HG03439 (cell line): ENCODE measurements around the gene MMAB.
"Not testable (repeated sequence)": the region's sequence is repeated elsewhere in the genome, so short reads cannot be mapped to it uniquely, and the experiment has no call there.

Experiments used
- ATAC-seq: cut with Tn5 transposase; IDR thresholded peaks from one replicate; pipeline ENCODE4 v1.9.1; 2021; ENCODE audit warnings: mild to moderate bottlenecking, moderate library complexity; ENCODE audit not compliant: unreplicated experiment

MMAB gene

DNA sequence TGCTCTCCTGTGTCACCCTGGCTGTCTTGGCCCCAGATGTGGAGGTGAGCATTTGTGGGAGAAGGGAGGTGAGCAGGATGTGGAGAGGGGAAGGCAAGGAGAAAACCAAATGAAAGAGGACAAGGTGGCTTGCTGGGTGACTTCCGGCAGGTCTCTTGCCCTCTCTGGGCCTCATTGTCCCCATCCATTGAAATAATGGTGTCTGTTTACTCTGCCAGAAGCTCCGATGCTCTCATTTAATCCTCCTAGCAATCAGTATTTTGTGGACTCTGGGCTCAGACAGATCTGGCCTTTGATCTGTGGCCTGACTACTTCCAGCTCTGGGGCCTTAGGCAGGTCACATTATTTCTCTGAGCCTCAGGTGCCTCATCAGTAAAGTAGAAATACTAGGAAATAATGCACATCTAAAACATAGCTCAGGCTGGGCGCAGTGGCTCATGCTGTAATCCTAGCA lies 30.9 kb upstream of the MMAB start:
- ATAC-seq, result no peak

DNA sequence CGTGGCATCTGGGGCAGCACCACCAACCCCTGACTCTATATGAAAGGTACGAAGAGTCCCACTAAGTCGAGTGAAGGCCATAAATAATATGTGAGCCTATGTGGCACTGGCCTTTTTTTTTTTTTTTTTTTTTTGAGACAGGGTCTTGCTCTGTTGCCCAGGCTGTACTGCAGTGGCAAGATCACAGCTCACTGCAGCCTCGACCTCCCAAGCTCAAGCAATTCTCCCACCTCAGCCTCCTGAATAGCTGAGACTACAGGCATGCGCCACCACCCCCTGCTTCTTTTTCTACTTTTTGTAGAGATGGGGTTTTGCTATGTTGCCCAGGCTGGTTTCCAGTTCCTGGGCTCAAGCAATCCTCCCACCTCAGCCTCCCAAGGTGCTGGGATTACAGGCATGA lies 28.8 kb upstream of the MMAB start:
- ATAC-seq, result not testable (repeated sequence)

DNA sequence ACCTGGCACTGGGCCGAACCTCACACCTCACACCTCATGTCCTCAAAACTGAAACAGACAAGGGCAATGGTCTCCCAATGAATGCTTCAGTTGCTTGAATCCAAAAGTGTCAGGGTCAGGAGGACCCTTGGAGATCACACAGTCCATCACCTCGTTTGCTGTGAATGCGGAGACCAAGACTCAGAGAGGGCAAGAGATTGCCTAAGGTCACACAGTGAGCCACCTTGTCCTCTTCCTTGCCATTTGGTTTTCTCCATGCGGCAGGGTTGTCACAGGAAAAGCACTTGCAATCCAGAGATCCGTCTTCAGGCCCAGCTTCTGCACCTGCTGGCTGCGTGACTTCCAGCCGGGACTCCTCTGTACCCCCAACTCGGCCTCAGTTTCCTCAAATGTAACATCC lies 28.3 kb upstream of the MMAB start:
- ATAC-seq, result no peak

DNA sequence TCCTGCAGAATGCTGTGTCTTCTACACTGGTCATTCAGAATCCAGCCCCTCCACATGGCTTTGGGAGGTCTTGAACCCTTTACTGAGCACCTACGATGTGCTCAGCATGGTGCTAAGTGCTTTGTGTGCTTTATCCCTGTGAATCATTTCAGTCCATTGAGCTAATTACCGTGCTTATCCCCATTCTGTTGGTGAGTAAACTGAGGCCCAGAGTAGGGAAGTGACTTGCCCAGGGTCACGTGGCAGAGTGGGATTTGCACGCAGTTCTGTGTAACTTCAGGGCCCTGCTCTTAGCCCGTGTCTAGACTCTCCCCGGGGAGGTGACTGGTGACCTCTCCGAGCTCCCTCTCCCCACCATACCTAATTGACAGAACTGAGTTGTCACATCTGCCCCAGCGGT lies 27.7 kb upstream of the MMAB start:
- no peak for ATAC-seq

DNA sequence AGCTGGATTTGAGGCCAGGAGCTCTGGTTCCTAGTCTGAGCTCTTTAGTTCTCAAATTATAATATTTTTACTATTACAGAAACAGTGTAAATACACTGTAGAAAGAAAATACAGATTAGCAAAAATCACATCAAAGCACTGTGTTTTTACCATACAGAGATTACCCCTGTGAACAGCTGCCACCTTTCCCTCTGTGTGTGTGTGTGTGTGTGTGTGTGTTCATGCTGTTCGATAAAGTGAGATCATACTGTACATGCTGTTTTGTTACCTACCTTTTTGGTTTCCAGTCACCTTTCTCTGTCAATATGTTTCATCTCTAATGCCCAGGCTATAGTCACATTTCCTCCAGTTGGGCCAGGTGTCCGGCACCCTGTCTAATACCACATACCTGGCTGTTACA lies 27.2 kb upstream of the MMAB start:
- no peak for ATAC-seq

DNA sequence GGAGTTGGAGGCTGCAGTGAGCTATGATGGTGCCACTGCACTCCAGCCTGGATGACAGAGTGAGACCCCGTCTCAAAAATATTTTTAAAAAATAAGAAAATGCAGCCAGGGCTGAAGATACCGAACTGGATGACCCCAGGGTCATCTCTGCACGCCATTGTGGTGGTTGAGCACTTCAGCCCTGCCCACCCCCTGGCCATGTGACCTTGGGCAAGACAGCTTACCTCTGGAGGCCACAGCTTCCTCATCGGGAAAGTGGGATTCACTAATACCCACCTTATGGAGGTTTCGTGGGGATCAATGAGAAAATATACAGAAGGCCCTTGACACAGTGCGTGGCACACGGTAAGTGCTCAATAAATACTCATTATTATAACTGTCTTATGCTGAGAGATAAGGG lies 25.8 kb upstream of the MMAB start:
- ATAC-seq, result no peak

DNA sequence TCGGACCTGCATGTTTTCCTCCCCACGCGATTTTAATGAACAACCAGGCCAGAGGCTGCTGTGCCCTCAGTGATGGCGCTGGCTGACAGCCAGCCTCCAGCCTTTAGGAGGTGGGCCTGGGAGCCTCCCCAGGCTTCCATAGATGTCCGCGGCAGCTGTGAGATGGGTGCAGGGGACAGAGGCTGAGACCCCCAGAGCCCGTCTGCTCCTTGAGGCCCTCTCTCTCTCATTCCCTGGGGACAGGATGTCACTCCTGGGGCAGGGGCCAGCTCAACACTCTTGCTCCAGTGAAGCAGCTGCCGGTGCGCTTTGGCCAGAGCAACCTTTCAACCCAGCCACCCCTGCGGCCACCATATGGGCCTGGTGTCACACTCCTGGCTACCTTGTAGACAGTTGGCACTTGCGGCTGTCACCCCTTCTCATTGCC lies 25.1 kb upstream of the MMAB start:
- no peak for ATAC-seq

DNA sequence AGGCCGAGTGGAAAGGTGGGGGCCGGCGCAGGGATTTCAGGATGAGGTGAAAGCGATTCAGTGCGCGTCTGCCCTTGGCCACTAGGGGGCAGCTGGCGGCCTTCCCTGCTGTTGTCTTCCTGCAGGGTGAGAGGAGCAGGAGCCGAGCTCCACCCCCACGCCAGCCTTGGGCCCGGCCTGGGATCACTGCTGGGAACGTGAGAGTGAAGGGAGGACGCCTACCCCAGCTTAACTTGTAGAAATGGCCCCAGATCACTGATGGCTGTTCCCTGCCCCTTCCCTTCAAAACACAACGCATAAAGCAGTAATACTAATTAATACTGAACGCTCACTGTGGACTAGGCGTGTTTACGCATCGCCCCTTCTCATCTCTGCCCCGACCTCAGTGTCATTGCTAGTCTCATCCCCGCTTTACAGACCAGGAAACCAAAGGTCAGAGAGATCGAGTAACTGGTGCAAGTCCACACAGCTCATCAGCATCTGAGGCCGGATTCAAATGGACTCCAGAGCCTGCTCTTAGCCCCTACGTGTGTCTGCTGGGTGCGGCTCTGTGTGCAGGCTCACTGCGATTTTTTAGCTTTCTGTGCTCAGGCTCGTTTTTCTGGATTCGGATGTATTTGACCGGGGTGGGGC lies 24.6 kb upstream of the MMAB start:
- ATAC-seq, result no peak

DNA sequence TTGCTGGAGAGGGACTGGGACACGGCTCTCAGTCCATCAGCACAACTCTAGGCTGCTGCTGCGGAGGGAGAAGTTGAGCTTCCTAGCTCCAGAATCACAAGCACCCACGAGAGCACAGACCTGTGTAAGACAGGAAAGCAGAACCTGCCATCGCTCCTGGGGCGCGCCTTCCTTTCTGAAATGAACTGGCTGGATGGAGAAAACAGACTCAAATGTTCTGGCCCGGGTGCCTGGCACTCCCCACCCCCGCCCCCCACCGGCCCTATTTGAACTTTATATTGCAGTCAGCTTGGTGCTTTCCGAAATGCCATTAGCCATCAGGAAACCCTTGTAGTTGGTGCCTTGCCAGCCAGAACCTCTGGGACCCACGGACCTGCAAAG lies 24.1 kb upstream of the MMAB start:
- no peak for ATAC-seq

DNA sequence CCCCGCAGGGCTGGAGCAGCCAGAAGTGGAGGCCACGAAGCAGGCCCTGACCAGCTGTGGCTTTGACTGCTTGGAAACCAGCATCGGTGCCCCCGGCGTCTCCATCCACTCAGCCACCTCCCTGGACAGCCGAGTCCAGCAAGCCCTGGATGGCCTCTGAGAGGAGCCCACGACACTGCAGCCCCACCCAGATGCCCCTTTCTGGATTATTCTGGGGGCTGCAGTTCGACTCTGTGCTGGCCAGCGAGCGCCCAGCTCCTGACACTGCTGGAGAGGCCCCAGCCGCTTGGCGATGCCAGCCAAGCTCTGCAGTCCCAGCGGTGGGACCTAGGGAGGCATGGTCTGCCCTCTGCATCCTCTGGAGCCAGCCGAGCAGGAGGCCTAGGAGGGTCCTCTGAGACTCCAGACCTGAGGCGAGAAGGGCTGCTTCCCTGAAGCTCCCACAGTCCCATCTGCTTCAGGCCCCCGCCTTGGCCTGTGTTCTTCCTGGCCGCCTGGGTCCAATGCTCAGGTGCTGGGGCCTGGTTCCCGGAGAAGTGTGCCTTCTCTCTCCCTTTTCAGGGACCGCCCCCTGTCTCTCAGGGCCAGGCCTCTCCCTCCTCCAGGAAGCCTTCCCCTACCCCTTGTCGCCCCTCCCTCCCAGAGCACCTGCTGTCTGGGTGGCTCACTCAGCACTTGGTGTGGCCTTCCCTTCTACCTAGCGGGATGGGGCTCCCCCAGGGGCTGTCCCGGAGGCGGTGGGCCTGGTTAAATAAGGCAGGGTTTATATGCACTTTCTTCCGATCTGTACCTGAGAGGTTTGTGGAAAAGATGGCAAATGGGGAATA lies 23.3 kb upstream of the MMAB start:
- ATAC-seq, result no peak

DNA sequence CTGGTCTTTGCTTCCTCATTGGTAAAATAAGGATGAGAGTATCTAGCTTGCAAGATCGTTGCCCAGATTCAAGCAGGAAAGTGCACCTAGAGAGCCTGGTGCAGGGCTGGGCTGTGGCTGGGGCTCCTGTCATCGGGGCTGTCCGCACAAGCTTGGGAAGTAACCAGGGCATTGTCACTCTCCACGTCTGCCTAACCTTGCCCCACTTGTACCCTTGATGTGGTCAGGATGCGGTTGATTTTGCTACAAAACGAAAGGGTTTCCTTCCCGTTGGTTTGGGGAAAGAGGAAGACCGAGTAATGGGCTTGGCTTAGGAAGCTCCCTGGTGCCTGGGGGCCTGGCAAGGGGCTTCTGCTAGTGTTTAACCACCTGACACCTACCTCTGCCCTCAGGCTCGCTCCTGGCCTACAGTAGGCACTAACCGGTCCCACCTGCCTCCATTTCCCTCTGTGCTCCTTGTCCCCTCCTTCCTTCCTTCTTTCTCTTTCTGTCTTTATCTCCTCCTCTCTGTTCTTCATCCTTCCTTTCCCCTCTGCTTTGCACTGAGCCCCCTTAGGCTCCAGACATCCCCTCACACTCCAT lies 22.1 kb upstream of the MMAB start:
- ATAC-seq, result no peak

DNA sequence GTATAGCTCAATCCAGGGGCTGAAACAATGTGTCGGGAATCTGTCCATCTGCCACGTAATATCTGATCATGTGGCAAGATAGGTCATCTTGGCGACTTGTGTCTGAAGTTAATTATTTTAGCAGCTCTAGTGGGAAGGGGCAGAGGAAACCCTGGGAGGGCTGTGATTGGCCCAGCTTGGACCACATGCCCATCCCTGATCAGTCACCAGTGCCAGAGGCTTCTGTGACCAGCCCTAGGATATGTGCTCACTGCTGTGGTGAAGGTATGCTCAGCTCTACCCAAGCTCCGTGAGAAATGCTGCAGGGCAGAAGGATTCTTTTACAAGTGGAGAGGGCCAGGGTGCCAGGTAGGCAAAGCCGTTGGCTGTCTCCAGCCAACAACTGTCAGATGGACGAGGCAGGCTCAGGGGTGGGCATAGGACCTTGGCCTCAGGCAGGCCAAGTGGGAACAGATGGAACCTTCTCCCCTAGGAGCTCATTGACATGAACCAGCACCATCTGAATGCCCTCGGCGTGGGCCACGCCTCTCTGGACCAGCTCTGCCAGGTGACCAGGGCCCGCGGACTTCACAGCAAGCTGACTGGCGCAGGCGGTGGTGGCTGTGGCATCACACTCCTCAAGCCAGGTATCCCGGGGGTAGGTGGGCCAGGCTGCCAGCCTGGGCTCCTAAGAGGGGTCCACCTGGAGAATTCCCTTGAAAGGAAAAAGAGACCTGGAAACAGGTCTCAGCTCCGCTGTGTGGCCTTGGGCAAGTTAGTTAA lies 21.4 kb upstream of the MMAB start:
- no peak for ATAC-seq

DNA sequence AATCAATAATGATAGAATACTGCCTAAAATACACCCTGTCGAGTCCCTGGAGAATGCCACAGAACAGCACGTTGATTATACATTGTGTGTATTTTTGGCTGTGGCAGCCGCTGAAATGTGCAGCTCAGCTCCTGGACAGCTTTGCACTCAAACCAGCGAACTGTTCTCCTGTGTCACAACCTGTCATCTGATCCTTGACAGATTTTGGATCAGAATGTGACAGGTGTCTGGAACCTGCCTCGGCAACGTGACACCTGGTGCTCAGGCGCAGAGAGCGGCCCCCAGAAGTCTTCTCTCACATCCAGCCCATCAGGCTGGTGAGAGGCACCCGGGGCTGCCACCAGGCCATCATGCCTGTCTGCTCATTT lies 19.6 kb upstream of the MMAB start:
- no peak for ATAC-seq

DNA sequence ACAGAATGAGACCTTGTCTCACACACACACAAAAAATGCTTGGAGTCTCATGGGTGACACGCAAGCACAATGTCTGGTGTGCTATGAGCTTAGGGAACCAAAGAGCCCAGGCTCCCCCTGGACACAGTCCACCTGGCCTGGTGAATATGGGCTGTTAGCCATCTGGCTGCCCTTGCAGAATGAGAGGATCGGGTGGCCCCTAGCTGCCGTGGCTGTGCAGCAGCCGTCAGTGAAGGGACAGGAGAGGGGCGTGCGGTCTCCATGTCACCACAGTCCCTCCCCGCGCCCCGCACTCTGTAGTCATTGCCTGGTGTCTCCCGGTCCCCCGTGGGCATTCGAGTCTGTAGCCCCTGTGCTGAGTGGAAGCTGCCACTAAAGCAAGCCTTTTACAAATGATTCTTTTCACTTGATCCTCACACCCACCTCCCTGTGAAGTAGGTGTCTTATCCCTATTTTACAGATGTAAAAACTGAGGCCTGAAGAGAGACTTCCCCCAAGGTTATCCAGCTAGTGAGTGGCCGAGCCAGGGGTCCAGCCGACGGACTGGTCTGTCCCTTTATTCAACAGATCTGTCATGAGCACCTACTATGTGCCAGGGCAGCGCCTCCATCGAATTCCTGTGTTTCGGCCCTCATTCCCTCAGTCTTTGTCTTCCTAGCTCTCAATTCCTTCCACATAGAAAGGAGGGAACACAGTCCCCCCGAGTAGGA lies 19.0 kb upstream of the MMAB start:
- ATAC-seq, result no peak

DNA sequence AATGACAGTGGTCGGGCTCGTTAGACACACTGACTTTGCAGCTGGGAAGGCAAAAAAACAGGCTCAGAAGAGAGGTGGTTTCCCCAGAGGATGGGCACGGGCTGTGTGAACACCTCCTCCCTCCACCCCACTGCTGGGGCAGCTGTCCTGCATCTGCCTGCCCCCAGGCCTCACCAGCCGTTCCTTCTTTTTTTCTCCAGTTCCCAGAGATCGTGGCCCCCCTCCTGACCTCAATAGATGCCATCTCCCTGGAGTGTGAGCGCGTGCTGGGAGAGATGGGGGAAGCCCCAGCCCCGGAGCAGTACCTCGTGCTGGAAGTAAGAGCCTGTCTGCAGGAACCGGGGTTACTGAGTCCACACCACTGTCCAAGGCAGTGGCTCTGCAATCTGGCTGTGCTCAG lies 17.7 kb upstream of the MMAB start:
- ATAC-seq, result no peak

DNA sequence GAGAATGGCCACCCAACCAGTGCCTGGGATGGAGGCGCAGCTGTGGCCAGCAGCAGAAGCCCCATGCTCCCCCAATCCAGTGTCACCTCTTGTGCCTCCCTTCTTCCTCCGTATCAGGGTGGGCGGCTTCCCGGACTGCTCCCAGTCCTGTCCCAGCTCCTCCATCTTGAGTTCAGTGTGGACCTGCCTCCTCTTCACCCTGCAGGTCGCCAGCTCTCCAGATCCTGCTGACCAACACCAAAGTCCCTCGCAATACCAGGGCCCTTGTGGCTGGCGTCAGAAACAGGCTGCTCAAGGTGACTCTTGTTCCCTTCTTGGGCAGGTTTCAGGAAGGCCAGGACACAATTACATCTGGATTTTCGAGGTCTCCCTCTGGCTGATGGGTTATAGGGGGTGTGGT lies 17.3 kb upstream of the MMAB start:
- no peak for ATAC-seq

DNA sequence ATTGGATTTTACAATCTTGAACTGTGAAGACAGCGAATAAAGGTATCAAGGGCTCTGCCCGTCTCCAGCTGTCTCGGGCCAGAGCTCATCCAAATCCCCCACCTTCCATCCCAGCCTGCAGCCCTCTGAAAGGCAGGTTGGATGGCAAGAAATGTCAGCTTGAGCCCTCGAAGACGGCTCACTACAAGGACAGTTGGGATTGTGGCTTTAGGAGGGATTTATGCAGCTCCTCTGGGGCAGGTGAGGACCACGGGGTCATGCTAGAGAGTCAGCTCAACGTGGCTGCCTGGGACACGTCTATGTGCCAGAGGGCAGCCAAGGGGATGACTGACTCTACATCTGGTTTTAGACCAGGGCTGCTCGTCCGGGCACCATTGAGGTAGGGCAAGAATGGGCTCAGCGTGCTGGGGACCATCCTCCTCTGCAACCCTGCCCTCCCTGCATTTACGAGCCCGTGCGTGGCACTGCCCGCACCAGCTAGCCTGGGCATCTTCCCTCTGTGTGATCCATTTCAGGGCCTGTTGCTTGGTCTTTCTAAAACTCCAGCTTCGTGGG lies 16.5 kb upstream of the MMAB start:
- no peak for ATAC-seq

DNA sequence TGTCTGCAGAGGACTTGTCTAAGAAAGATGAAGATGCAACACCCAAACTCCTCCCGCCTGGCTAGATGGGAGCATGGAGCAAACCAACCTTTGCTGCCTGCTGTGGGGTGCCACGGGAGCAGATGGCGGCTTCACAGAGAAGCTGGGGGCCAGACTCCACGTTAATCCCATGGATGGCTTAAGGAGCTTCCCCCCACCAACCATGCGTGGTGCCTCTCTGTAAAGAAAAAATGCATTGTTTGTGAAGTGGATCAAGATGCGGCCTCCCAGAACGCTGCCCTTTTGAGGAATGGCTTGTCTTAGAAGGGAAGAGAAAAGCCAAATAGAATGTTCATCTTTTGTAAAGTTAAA lies 15.9 kb upstream of the MMAB start:
- no peak for ATAC-seq

DNA sequence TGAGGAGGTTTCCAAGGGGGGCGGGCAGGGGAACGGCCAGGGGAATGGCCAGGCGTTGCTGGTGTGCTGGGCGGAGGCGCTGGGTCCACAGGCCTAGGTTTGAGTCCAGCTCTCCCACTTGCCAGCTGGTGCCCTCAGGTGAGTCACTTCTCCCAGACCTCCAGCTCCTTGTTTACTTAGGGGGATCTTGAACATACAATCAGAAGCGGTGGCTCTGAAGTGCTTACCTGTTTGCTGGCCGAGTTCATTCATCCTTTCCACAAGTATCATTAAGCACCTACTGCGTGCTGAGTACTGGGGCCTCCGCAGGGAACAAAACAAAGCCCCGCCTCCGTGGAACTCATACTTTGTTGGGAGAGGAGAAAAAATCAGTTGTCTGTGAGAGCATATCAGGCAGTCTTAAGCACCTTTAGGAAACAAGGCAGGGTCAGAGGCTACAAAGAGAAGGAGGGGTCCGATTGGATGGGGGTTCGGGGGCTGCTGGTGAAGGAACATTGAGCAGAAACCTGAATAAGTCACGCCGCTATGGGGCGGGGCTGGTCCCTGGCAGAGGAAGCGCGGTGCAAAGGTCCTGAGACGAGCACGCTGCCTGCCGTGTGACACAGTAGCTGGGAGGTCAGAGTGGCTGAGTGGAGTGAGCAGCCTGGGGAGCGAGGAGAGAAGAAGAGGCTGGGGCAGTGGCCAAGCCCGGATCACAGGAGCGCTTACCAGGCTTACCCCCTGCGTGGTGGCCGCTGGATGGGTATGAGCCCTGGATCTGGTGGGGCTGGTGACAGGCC lies 15.3 kb upstream of the MMAB start:
- ATAC-seq, result no peak

DNA sequence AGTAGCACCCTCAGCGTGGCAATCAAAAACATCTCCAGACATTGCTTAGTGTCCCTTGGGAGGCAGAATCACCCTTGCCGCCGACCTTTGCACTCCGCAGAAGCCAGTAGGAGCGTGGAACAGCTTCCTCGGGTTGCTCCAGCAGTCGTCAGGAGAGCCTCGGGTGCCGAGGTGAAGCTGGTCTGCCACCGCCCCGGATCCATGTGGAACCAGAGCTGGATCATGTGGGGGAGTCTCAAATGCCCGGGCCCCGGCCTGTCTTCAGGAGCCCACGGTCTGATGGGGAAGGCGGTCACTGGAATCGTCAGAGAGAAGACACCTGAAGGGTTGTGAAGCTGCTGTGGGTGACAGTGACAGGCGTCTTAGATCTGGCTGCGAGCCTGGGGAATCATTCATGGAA lies 14.6 kb upstream of the MMAB start:
- ATAC-seq, result no peak
